C4-2B (cell line): ENCODE measurements around the gene MTPN.

Experiments used
- H3K27ac ChIP-seq: fragments of 450-650 bp; 2 replicates; pipeline ENCODE4 v1.5.1; 2017
- ZFX ChIP-seq: fragments of 450-650 bp; IDR thresholded peaks from 2 replicates; pipeline ENCODE4 v1.6.1; 2017
- TF ChIP-seq, protein P1 (sequence below): fragments of 450-650 bp; conservative IDR thresholded peaks from 2 replicates; pipeline ENCODE4 v1.5.1; 2017; ENCODE audit warnings: mild to moderate bottlenecking

Gene MTPN

GRCh38 chr7:135990258-135990657, 13.1 kb upstream of the MTPN start:
- no peak overlapping the region for H3K27ac ChIP-seq
- TF ChIP-seq, protein P1, sequence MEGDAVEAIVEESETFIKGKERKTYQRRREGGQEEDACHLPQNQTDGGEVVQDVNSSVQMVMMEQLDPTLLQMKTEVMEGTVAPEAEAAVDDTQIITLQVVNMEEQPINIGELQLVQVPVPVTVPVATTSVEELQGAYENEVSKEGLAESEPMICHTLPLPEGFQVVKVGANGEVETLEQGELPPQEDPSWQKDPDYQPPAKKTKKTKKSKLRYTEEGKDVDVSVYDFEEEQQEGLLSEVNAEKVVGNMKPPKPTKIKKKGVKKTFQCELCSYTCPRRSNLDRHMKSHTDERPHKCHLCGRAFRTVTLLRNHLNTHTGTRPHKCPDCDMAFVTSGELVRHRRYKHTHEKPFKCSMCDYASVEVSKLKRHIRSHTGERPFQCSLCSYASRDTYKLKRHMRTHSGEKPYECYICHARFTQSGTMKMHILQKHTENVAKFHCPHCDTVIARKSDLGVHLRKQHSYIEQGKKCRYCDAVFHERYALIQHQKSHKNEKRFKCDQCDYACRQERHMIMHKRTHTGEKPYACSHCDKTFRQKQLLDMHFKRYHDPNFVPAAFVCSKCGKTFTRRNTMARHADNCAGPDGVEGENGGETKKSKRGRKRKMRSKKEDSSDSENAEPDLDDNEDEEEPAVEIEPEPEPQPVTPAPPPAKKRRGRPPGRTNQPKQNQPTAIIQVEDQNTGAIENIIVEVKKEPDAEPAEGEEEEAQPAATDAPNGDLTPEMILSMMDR = no peak
- no peak for TF ChIP-seq ZFX

DNA sequence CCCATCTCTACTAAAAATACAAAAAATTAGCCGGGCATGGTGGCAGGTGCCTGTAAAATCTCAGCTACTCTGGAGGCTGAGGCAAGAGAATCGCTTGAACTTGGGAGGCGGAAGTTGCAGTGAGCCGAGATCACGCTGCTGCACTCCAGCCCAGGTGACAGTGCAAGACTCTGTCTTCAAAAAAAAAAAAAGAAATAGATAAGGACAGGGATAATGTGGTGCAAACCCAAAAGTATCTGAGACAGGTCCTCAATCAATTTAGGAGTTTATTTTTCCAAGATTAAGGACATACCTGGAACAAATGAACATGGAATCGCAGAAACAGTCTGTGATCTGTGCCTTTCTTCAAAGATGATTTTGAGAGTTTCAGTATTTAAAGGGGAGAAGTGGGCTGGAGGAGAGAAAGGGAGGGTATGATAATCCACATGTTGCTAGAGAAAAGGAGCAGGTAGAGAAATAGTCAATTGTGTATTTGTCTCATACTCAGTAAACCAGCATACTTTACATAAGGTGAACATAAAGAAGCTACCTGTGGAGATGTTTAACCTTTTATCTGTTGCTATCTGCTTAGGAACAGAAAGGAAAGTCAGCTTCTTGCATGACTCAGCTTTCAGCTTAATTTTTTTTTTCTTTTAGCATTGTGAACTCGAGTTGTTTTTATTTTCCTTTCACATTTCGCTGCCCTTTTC, 4.9 kb upstream of the MTPN start:
- TF ChIP-seq, protein P1 = no peak
- TF ChIP-seq ZFX = no peak
- no peak overlapping the region for H3K27ac ChIP-seq

DNA sequence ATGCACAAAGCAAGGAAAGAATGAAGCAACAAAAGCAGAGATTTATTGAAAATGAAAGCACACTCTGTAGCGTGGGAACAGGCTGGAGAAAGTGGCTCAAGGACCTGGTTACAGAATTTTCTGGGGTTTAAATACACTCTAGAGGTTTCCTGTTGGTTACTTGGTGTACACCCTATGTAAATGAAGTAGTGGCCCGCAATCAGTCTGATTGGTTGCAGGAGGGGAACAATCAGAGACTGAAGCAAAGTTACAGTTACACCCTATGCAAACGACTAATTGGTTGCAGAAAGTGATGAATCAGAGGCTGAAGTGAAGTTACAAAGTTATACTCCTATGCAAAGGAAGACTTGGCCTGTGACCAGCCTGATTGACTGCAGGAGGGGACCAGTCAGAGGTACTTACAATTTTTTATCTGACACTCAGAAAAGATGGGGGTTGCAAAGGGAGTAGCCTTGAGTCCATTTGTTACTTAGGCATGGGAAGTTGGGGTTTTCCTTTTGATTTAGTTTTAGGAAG, 3.6 kb upstream of the MTPN start:
- H3K27ac ChIP-seq = no peak overlapping the region
- TF ChIP-seq ZFX = no peak

GRCh38 chr7:135980012-135980551, 2.9 kb upstream of the MTPN start:
- H3K27ac ChIP-seq = no peak overlapping the region
- no peak for TF ChIP-seq ZFX
- TF ChIP-seq, protein P1 = no peak

- no peak for TF ChIP-seq ZFX
- TF ChIP-seq, protein P1 = no peak
- H3K27ac ChIP-seq = no peak overlapping the region
These were observed 2.4 kb upstream of the MTPN start for GRCh38 chr7:135979471-135980011.

DNA sequence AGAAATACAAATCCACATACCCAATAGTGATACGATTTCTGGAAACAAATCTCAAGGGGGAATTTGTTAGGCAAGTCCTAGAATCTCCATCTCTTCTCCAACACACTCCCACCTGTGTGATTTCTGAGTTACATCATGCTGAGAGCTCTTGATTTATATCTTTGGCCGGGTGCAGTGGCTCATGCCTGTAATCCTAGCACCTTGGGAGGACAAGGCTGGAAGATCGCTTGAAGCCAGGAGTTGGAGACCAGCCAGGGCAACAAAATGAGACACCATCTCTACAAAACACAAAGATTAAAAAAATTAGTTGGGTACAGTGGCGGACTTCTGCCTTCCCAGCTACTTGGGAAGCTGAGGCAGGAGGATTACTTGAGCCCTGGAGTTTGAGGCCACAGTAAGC, 1.5 kb upstream of the MTPN start:
- TF ChIP-seq, protein P1 = no peak
- TF ChIP-seq ZFX = no peak
- no peak overlapping the region for H3K27ac ChIP-seq

DNA sequence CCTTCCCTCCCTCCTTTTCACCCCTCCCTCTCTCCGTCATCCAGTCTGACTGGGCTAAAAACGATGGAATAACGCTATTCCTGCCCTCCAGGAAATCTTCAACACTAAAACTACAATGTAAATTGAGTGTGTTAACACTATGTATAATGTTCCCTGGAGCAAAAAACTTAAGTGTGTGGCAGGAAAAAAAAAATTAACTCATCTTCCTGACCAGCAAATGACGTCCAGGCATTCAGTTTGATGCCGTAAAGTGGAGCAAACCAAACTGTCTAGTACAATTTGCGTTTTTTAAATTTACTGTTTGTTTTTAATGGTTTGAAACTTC, 545 bp upstream of the MTPN start:
- TF ChIP-seq, protein P1 = no peak
- TF ChIP-seq ZFX = no peak
- no peak overlapping the region; the same call in 1 of the 2 replicates for H3K27ac ChIP-seq
